ENCODE results near the gene STXBP6.
"Not testable (repeated sequence)": the region's sequence is repeated elsewhere in the genome, so short reads cannot be mapped to it uniquely, and the experiment has no call there.

Gene STXBP6

GRCh38 chr14:24954700-24955037 lies 95.3 kb downstream of the STXBP6 start:
- DNase-seq (ENCODE audit: low read depth), result no peak

- no peak for DNase-seq (ENCODE audit: low read depth)
These were observed 95.8 kb downstream of the STXBP6 start for GRCh38 chr14:24954037-24954699.

GRCh38 chr14:24952851-24953666 lies 96.9 kb downstream of the STXBP6 start:
- DNase-seq (ENCODE audit: low read depth), result no peak

GRCh38 chr14:24948261-24948847 lies 101.6 kb downstream of the STXBP6 start:
- DNase-seq (ENCODE audit: low read depth), result no peak

- DNase-seq (ENCODE audit: low read depth), result no peak
These were observed 102.8 kb downstream of the STXBP6 start for GRCh38 chr14:24947131-24947530.

- no peak for DNase-seq (ENCODE audit: low read depth)
These were observed 105.1 kb downstream of the STXBP6 start for GRCh38 chr14:24944800-24945199.

- DNase-seq (ENCODE audit: low read depth), result no peak
These were observed 106.9 kb downstream of the STXBP6 start for GRCh38 chr14:24943024-24943423.

GRCh38 chr14:24941719-24942118 lies 108.2 kb downstream of the STXBP6 start:
- DNase-seq (ENCODE audit: low read depth), result no peak

GRCh38 chr14:24940213-24940783 lies 109.6 kb downstream of the STXBP6 start:
- DNase-seq (ENCODE audit: low read depth), result no peak

GRCh38 chr14:24938593-24938992 lies 111.4 kb downstream of the STXBP6 start:
- DNase-seq (ENCODE audit: low read depth), result no peak

- DNase-seq (ENCODE audit: low read depth), result no peak
These were observed 112.6 kb downstream of the STXBP6 start for GRCh38 chr14:24937300-24937699.

GRCh38 chr14:24936773-24937172 lies 113.2 kb downstream of the STXBP6 start:
- not testable (repeated sequence) for DNase-seq (ENCODE audit: low read depth)

- DNase-seq (ENCODE audit: low read depth), result no peak
These were observed 114.2 kb downstream of the STXBP6 start for GRCh38 chr14:24935796-24936195.

- no peak for DNase-seq (ENCODE audit: low read depth)
These were observed 121.5 kb downstream of the STXBP6 start for GRCh38 chr14:24928386-24928900.

- DNase-seq (ENCODE audit: low read depth), result no peak
These were observed 122.1 kb downstream of the STXBP6 start for GRCh38 chr14:24927809-24928208.

- no peak for DNase-seq (ENCODE audit: low read depth)
These were observed 124.1 kb downstream of the STXBP6 start for GRCh38 chr14:24925771-24926374.

GRCh38 chr14:24924544-24924943 lies 125.4 kb downstream of the STXBP6 start:
- no peak for DNase-seq (ENCODE audit: low read depth)

- DNase-seq (ENCODE audit: low read depth), result no peak
These were observed 128.0 kb downstream of the STXBP6 start for GRCh38 chr14:24921903-24922302.

- no peak for DNase-seq (ENCODE audit: low read depth)
These were observed 129.5 kb downstream of the STXBP6 start for GRCh38 chr14:24920265-24921075.

GRCh38 chr14:24918822-24919221 lies 131.1 kb downstream of the STXBP6 start:
- DNase-seq (ENCODE audit: low read depth), result no peak

GRCh38 chr14:24915958-24916595 lies 133.9 kb downstream of the STXBP6 start:
- DNase-seq (ENCODE audit: low read depth), result no peak
